BJ (cell line): ENCODE measurements around the gene RAB3A. TPM values are rescaled to one million over a fixed set of nuclear protein-coding genes. Genes with fewer than 3 reads are reported as not detected.

Source experiments
- CTCF ChIA-PET: fragments of 350-600 bp; formaldehyde crosslinking; extraction: SDS; loops from one replicate; lab custom pipeline; 2021; ENCODE audit warnings: antibody characterized with exemption, inconsistent platforms; lab: Yijun Ruan, JAX
- POLR2A ChIA-PET: fragments of 300-600 bp; sonication (Branson Sonifier 250); formaldehyde crosslinking; extraction: SDS; loops from one replicate; lab custom pipeline; 2021; ENCODE audit warnings: antibody characterized with exemption; lab: Charles Lee
- DNase-seq: peaks from one replicate; pipeline ENCODE4 v3.0.0-alpha.2; 2011; ENCODE audit warnings: low read depth
- H3K27me3 ChIP-seq: 2 replicates; pipeline ENCODE4 v1.6.0; 2011; ENCODE audit warnings: low read length; ENCODE audit not compliant: control insufficient read depth, insufficient read depth
- H3K36me3 ChIP-seq: 2 replicates; pipeline ENCODE4 v1.5.1; 2011; ENCODE audit warnings: low read length; ENCODE audit not compliant: control insufficient read depth, insufficient read depth
- H3K4me3 ChIP-seq: 2 replicates; pipeline ENCODE4 v1.5.1; 2011; ENCODE audit warnings: low read depth, mild to moderate bottlenecking, control low read depth, low read length
- polyA plus RNA-seq: library from polyadenylated mRNA; depleted of rRNA; stranded (reverse); fragments of >200 nt; gene quantifications from 2 replicates; pipeline ENCODE4 v1.2.3, GENCODE V29; 2011; rRNA removed
- small RNA-seq: library from RNA; depleted of rRNA; stranded (forward); fragments of <200 nt; gene quantifications from one replicate; pipeline ENCODE3, GENCODE V24; 2012; ENCODE audit warnings: low replicate concordance, low read depth; ENCODE audit not compliant: insufficient read length
- TF ChIP-seq, protein P1 (sequence below): IDR thresholded peaks from 2 replicates; pipeline ENCODE4 v1.5.1; 2011; ENCODE audit warnings: low read depth, mild to moderate bottlenecking, control low read depth, inconsistent platforms, low read length, moderate library complexity; ENCODE audit not compliant: insufficient read depth

The RAB3A gene
- polyA plus RNA-seq, 1 experiment = 2.0 TPM

DNA sequence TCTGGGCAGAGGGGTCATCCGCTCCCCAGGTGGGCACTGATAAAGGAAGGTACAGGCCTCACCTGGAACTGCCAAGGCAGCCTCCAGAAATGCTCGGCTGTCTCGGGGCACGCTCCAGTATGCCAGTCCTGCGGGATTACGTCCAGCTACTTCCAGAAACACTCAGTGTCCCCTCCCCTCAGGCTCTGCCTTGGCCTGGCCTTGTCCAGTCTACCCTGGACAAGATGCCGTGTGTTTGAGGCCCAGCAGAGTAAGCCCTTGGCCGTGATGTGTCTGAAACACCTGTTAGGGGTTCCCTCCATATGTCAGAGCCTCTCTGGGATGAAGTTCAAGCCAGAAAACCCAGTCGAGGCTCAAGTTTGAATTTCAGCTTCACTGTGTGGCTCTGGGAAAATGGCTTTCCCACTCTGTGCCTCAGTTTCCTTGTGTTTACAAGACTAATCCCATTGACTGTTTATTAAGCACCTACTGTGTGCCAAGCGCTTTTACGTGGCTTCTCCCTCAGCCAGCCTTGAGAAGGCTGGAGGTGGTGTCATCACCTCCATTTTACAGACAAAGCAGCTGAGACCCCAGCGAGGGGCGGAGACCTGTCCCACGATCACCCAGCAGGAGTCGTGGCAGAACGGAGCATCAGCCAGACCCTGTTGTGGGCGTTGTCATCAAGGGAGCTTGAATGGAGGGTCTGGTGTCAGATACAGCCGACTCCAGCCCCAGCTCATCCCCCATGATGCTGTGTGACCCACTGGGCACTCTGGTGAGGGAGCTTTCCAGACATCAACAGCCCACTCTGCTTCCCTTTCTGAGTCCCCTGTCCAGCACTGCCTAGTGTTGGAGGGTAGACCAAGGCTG is 52.8 kb downstream of the RAB3A start:
- POLR2A ChIA-PET = interaction anchor here (0.9 kb wide), 1 partner anchor 31 kb away, joined by 4 read pairs; no protein-coding TSS in a partner anchor

DNA sequence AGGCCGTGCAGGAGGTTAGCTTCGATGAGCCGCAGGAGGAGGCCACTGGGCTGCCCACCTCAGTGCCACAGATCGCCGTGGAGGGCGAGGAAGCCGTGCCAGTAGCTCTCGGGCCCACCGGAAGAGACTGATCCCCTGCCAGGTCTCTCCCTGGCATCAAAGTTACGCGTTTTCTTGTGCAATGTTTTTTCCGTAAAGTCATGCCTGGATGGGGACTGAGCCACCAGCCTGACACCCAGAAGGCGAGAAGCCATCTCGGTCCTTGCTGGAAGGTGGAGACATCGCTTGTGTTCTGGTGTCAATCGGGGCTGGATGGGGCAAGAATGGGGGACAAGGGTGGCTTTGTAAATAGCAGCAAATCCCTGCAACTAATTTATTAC is 54.3 kb downstream of the RAB3A start:
- Histone ChIP-seq H3K36me3 (peaks cover 19% of the 10 kb centered on the region), H3K4me3 (no peak overlapping the region), H3K27me3 (no peaks in the 10 kb centered on the region)
- ChIA-PET CTCF (interaction anchor here (1.2 kb wide), 1 partner anchor 12 kb away, joined by 4 read pairs; no protein-coding TSS in a partner anchor), POLR2A (no interaction called here)
- TF ChIP-seq, protein P1, sequence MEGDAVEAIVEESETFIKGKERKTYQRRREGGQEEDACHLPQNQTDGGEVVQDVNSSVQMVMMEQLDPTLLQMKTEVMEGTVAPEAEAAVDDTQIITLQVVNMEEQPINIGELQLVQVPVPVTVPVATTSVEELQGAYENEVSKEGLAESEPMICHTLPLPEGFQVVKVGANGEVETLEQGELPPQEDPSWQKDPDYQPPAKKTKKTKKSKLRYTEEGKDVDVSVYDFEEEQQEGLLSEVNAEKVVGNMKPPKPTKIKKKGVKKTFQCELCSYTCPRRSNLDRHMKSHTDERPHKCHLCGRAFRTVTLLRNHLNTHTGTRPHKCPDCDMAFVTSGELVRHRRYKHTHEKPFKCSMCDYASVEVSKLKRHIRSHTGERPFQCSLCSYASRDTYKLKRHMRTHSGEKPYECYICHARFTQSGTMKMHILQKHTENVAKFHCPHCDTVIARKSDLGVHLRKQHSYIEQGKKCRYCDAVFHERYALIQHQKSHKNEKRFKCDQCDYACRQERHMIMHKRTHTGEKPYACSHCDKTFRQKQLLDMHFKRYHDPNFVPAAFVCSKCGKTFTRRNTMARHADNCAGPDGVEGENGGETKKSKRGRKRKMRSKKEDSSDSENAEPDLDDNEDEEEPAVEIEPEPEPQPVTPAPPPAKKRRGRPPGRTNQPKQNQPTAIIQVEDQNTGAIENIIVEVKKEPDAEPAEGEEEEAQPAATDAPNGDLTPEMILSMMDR = no peak
- DNase-seq = no peak

More for the DNA sequence above, 52.8 kb downstream of the RAB3A start:
- H3K36me3 ChIP-seq = peaks cover 14% of the 10 kb centered on the region
- H3K4me3 ChIP-seq = no peak overlapping the region
- H3K27me3 ChIP-seq = no peaks in the 10 kb centered on the region
- CTCF ChIA-PET = interaction anchor here (1.0 to 2.5 kb wide), 7 partner anchors 9 to 101 kb away, joined by 3 to 11 read pairs (median 4); no protein-coding TSS in a partner anchor
- TF ChIP-seq, protein P1 = no peak
- no peak for DNase-seq

DNA sequence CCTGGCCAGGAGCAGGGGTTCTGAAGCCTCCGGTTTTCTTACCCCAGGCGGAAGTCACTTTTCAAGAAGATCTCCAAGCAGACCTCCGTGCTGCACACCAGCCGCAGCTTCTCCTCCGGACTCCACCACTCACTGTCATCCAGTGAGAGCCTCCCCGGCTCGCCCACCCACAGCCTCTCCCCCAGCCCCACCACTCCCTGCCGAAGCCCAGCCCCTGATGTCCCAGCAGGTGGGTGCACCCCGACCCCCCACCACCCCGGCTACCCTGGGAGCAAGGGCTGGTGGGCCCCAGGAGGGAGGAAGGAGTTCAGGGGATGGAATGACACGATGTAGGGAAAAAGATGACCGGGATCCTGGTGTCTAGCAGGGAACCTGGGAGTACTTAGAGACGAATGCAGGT is 56.4 kb downstream of the RAB3A start:
- TF ChIP-seq, protein P1 = no peak
- Histone ChIP-seq H3K4me3 (no peak overlapping the region), H3K27me3 (no peaks in the 10 kb centered on the region), H3K36me3 (peaks cover 26% of the 10 kb centered on the region)
- ChIA-PET CTCF (no interaction called here), POLR2A (no interaction called here)
- DNase-seq = no peak

Small RNA genes lying within 50 kb of the gene (small RNA-seq; reads per million reads assigned to genes)
- not detected for gene IFI30

Other genes starting within 250 kb of the RAB3A start
- 0.06 and 0.10 TPM in 2 replicates for gene KCNN1, start 236.9 kb downstream of the RAB3A start, polyA plus RNA-seq
- gene ARRDC2, start 195.9 kb downstream of the RAB3A start, polyA plus RNA-seq = 4.5 and 6.0 TPM in 2 replicates
- gene IL12RB1, start 117.1 kb downstream of the RAB3A start, polyA plus RNA-seq = 0.10 and 0.13 TPM in 2 replicates
- 1.9 and 2.8 TPM in 2 replicates for gene MAST3, start 106.3 kb downstream of the RAB3A start, polyA plus RNA-seq
- gene PIK3R2, start 50.9 kb downstream of the RAB3A start, polyA plus RNA-seq = 9.4 and 17.4 TPM in 2 replicates
- gene IFI30, start 30.2 kb downstream of the RAB3A start, polyA plus RNA-seq = 11.1 and 14.5 TPM in 2 replicates
- gene MPV17L2, start 10.8 kb downstream of the RAB3A start, polyA plus RNA-seq = 13.3 and 25.0 TPM in 2 replicates
- 0.06 and 0.12 TPM in 2 replicates for gene PDE4C, start 22.4 kb upstream of the RAB3A start, polyA plus RNA-seq
- 0.82 and 1.5 TPM in 2 replicates for gene IQCN, start 70.4 kb upstream of the RAB3A start, polyA plus RNA-seq
- 92.0 and 124 TPM in 2 replicates for gene JUND, start 77.6 kb upstream of the RAB3A start, polyA plus RNA-seq
- 94.7 and 99.8 TPM in 2 replicates for gene LSM4, start 119.0 kb upstream of the RAB3A start, polyA plus RNA-seq
- gene PGPEP1, start 136.6 kb upstream of the RAB3A start, polyA plus RNA-seq = 30.7 and 32.2 TPM in 2 replicates
- 19.0 and 30.8 TPM in 2 replicates for gene GDF15, start 182.1 kb upstream of the RAB3A start, polyA plus RNA-seq
- 0.06 TPM in 1 of 2 replicates, not detected in the other for gene LRRC25, start 193.6 kb upstream of the RAB3A start, polyA plus RNA-seq
- 16.3 and 24.1 TPM in 2 replicates for gene SSBP4, start 215.4 kb upstream of the RAB3A start, polyA plus RNA-seq
- gene ISYNA1, start 234.1 kb upstream of the RAB3A start, polyA plus RNA-seq = 13.5 and 27.0 TPM in 2 replicates